CD4-positive, alpha-beta T cell treated with Interleukin-2 at 100 ng/mL for 4 hours (primary cell): Measurements from ENCODE around the gene PSAP.

Experiments
- DNase-seq: peaks from one replicate; pipeline ENCODE4 v3.0.0-alpha.2; 2020; ENCODE audit warnings: low spot score

The PSAP gene

DNA sequence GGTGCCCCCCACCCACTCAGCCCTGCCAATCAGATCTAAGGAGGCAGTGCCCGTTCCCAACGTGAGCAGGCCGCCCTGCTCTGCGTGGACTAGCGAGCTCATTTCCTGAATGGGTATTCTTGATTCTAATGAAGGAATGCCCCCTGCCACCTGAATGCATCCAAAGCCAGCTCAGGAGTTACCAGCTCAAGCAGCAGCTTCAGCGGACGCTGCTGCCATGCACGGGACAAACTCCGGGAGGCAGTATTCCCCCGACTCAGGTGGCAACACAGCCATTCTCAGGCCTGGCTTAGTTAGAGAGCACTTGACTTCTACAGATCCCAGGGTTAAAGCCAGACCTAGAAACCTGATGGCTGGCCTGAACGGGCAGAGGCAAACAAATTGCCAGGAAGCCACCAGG is 25.8 kb downstream of the PSAP start:
- no peak for DNase-seq

DNA sequence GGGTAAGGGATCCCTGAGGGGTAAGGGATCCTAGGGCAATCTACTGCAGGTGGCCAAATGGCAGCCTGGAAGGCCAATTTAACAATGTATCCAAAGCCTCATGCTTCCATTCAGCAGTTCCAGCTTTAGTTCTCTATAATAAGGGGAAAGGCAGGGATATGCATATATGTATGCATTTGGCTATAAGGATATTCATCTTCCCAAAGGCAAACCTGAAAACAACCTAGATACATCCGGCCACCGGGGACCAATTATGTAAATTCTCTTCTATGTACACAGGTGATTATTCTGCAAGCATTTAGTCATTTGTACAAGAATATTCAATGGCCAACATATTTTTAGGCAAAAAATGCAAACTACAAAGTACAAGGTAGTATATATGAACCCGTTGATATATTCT is 26.7 kb downstream of the PSAP start:
- no peak for DNase-seq

DNA sequence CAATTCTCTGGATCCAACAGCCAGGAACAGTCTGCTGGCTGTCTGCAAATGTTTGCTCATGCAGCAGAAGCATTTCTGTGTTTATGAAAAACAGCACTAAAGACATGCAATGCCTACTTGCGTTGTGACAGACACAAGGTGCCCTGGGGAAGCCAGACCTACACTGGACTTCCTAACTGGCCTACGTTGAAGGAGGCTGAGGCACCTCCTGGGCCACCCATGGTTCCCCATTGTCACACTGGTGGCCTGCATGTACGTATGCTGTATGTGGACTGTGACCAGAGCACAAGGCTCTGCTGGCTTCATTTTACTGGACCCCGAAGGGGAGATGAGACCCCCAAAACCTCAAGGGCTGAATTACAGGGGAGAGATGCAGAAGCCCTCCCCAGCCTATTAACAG is 27.7 kb downstream of the PSAP start:
- DNase-seq: no peak

DNA sequence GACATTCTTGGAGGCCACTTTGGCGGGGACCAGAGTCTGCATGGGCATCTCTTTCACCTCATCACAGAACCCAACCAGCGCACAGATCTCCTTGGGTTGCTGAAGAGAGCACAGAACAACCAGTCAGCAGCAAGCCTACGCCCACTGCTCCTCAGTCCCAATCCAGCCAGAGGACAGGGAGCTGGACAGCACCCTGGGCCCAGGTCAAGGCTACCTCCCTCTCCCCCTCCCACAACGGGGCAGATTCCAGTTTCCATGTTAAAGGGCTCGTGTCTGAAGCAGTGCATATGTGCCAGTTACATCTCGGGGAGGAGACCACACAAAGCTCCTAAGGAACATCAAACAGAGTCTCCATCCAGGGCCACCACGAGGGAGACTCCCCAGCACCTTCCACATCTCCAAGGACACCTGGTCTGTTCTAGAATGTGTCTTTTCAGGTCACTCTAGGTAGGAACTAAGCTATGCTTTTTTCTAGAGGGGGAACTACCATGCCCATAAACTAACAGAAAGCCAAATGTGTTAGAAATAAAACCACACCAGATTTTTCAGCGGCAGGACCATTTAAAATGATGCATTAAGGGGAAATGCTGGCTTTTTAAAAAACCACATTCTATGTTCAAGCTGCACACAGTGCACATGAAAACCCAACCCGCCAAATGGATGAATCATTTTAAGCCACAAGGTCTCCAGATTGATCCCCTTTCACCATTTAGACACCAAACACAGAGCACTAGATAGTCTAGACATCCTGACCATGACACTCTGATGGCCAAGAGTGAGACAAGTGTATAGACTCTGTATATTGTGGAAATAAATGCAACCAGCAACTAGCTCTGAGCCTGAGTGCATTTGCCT is 28.9 kb downstream of the PSAP start:
- DNase-seq: peak; percentile 35

DNA sequence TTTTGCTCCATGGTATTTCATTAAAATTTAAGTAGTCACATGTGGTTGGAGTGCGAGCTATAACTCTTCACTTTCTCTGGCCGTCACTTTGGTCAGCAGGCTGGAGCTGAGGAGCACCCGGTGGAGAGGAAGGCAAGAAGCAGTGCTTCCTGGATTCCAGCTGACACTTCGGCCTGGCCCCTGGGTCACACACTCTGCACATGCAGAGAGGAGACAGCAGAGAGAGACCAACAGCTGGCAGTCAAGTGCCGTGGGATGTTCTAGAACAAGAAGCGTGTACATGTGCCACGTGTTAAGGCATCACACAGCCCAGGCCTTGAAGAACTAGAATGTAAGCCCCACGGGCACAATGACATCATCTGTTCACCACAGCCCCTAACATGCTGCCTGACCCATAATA is 30.1 kb downstream of the PSAP start:
- DNase-seq: no peak

DNA sequence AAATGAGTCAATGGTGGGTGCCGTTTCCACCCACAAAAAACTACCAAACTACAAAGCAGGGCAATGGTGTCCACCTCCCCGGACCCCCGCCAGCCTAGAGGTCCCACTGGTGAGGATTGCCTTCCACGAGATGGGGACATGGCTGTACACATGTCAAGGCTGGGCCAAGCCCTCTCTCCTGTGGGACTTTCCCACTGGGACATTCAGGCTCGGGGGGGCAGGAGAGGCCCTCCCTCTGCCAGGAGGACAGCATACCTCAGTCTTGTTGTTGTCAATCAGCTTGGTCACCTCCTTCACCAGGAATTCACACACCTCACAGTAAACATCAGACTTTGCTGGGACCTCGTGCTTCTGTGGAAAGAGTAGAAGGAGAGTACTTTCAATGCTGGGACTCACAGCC is 31.1 kb downstream of the PSAP start:
- DNase-seq: no peak

DNA sequence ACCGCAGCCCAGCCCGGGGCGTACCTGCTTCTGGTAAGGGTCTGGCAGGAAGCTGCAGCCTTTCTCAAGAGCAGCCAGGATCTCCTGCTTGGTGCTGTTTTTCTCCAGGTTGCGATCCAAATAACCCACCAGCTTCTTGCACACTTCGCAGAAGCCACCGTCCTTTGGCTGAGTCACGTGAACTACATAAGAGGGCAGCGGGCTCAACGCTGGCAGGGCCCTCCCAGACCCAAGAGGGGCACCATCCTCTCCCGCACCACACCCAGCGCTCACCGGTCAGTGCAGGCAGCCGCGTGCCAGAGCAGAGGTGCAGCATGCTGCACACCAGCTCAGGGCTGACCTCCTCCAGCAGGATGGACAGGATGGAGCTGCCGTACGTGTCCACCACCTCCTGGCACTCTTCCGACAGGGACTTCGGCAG is 31.6 kb downstream of the PSAP start:
- no peak for DNase-seq

DNA sequence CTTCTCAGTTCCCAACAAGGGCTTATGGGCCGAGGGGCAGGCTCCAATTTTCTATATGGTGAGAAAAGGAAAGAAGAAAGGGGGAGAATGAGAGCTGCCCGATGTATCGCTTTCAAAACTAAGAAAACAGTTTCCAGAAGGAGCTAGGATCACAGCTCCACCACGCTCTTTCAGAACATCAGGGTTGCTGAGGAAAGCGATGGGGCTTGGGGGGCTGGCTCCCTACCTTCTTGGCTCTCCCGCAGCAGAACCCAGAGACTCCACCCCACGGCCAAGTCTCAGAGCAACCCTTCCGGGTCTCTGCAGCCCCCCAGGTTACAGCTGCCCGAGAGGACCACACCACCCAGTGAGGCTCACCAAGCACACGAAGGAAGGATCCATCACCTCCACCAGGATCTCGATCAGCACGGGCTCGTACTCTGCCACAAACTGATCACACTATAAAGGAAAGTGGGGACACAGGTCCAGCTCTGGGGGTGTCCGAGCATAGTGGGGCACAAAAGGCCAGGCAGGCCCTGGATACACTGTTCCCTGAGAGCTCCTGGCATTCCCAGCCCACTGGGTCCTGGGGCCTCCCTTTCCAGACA is 32.3 kb downstream of the PSAP start:
- no peak for DNase-seq

DNA sequence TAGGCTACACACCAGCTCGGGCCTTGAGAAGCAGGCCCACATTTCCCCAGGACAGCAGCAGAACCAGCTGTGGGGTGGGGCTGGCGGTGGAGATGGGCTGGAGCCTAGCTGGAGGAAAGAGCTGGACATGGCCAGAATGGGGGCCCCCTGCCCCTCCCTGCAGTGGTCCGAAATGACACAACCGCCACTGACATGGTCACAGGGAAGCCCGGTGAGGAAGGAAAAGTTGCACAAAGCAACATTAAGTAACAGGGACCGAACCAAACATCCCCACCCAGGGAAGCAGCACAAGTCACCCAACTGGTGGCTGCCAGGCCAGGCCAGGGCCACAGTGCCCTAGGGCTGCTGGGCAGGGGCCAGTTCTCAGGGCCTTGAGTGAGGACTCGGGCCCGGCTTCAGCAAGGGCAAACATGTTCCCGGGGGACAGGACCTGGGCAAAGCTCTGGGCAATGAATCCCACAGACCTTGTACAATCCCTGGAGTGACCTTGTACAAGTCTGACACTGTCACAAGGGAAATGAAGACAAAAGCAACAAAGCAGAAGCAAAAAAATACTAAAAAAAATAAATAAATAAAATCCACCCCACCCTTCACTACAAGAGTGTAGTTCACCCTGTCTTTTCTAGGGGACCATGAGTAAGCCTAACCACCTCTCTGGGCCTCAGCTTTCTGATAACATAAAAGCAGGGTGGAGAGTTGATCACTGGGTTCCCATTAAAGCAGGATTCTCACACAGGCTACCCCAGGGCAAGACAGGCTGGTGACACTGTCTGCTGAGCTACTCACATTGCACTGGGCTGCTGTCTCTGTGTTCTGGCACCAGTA is 33.0 kb downstream of the PSAP start:
- DNase-seq: no peak

DNA sequence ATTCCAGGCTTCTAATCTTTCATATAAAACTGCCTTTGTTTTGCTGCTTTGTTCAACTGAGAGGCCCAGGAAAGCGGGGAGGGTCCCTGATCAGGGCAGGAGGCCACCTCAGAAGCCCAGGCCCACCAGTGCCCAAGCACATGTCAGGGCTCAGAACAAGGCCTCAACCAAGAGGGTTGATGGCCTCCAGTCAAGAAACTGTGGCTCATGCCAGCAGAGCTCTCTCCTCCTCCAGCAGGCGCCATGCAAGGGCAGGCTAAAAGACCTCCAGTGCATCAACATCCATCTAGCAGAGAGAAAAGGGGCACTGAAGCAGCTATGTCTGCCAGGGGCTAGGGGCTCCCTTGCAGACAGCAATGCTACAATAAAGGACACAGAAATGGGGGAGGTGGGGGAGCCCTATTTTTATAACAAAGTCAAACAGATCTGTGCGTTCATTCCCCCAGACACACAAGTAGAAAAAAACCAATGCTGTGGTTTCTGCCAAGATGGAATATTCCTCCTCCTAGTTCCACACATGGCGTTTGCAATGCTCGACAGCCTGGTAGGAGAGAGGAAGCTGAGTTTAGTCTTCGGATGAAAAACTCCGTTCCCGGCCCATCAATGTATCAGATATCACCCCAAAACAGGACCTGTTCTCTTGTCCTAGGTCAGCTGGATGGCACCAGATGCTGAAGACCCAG is 34.0 kb downstream of the PSAP start:
- no peak for DNase-seq

DNA sequence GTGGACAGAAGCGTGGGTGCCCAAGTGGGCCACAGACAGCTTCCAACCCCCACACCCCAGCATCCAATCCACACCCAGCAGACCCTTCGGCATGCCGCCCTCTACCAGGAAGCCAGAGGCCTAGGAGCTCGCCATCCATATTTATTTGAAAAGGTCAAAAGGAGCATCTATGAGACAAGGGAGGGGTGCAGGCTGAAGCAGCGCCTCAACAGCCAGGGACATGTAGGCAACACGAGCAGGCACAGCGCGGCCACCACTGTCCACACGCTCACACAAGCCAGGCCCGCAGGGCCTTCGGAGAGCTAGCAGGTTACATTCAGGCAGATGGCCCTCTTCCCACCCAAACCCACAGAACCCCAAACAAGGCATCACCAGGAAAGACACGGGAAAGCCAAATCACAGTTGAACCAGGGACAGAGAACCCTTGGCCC is 34.6 kb downstream of the PSAP start:
- DNase-seq: no peak

DNA sequence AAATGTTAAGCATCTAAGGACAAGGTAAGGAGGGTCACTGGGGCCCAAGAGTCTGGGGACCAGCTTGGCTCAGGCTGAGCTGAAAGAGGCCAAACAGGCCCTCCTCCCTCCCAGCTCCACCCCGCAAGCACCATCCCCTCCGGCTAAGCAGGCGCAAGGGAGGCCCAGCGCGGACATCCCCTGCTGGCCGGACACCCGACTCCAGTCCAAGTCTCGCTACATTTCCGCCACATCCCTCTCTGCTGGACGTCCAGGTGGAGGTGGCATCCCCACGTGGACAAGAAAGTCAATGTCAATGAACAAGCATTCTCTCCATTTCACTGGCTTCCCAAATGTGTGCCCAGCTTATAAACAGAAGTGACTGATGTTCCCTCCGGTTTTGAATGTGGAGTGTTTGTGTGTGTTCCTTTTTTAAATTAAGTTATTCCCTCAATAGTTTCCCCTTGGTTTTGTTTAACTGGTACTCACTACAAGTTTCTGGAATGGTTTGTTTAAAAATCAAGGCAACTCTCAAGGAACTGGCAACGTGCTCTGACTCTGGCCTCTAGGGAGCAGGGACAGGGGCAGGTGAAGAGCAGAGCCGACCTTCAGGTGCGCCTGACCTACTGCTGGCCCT is 35.4 kb downstream of the PSAP start:
- DNase-seq: no peak

DNA sequence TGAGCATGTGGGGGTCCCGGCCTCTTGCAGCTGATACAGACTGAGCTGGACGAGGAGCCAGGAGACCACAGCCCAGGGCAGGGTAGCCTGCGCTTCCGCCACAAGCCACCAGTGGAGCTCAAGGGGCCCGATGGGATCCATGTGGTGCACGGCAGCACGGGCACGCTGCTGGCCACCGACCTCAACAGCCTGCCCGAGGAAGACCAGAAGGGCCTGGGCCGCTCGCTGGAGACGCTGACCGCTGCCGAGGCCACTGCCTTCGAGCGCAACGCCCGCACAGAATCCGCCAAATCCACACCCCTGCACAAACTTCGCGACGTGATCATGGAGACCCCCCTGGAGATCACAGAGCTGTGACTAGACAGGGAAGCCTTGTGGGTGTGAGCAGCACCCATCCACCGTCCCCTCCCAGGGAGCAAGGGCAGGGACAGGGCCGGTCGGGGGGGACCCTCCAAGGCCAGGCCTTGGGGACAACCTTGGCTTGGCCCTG is 36.1 kb downstream of the PSAP start:
- DNase-seq: no peak

DNA sequence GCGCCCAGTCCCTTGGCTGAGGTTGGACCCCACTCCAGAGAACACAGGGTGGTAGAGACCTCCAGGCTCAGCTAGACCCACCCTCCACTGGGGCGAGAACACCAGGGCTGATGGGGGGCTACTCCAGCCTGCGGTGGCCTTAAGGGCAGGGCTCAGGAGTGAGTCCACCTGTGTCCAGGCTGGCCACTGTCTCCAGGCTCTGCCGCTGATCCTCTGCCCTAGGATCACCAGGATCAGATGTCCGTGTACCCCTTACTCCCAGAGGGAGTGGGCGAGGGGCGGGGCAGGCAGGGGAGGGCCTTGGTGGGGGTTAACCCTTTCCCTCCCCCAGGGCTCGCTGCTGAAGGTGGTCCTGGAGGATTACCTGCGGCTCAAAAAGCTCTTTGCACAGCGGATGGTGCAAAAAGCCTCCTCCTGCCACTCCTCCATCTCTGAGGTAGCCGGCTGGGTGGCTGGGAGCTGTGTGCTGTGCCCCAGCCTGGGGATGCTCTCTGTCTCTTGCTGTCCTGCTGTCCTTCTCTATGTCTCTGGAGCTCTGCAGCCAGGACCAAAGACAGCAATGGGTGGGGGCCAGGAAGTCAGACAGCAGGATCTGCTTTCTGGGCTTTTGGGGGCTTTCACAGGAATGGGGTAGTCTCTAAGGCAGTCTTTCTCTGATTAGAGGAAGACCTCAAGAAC is 38.0 kb downstream of the PSAP start:
- no peak for DNase-seq

DNA sequence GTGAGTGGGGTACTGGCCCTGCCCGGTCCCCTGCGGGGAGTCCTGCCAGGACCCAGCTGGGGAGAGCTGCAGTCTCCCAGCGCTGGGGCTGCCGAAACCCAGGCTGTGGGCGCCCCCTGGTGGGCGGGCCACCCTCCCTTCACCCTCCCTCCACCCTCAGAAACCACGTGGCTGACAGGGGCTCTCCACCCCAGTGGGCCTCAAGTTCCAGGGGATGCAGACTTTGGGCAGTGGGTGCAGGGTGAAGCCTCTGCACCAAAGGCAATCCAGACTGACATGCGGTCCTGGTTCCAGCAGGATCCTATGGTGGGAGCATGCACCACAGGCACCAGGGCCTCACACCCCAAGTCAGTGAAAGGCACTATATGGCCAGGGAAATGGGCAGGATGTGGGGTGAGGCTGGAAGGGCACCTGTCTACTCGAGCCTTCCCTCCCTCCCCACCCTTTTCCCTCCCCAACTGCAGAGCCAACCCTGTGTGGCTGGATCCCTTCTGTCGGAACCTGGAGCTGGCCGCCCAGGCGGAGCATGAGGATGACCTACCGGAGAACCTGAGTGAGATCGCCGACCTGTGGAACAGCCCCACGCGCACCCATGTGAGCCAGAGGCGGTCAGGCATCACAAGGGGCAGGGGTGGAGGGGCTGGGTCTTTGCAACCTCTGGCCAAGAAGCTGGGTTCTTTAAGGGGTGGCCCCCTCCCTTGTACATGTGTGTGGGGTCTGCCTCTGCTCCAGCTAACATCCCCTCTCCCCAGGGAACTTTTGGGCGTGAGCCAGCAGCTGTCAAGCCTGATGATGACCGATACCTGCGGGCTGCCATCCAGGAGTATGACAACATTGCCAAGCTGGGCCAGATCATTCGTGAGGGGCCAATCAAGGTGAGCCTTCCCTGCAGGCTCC is 38.8 kb downstream of the PSAP start:
- peak; percentile 75 for DNase-seq

DNA sequence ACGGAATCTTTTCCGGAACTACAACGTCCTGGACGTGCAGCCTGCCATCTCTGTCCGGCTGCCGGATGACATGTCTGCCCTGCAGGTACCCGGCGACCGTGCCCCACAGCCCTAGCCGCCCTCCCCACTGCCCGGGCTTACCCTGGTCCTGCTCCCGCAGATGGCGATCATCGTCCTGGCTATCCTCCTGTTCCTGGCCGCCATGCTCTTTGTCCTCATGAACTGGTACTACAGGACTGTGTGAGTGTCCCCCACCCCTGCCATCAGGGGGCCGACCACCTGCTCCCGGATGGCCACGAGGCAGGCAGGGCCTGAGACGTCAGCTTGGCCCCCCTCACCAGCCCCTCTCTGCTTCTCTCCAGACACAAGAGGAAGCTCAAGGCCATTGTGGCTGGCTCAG is 39.7 kb downstream of the PSAP start:
- DNase-seq: no peak

DNA sequence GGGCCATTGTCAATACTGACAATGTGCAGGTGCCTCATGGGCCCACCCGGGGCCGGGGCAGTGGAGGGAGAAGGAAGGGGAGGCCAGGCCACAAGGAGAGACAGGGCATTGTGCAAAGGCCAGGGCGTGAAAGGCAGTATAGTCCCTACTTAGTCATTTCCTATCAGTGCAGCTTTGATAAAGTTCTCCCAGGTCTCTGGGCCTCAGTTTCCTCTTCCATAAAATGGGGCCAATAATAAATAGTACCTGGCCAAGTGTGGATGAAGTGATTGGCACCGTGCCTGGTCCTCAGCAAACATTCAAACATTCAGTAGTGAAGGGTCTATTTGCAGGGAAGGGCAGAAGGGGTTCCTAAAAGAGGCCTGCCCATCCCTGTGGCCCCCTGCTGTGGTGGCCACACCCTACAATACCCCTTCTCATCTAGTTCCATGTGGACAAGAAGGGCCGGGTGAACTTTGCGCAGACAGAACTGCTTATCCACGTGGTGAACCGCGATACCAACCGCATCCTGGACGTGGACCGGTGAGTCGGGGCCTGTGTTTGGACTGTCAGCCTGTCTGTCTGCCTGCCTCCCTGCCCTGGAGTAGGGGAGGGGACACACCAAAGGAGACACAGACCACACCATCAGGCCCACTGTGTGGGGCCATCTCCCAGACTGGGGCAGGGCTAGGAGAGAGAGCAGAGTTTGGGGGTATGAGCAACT is 40.9 kb downstream of the PSAP start:
- no peak for DNase-seq

DNA sequence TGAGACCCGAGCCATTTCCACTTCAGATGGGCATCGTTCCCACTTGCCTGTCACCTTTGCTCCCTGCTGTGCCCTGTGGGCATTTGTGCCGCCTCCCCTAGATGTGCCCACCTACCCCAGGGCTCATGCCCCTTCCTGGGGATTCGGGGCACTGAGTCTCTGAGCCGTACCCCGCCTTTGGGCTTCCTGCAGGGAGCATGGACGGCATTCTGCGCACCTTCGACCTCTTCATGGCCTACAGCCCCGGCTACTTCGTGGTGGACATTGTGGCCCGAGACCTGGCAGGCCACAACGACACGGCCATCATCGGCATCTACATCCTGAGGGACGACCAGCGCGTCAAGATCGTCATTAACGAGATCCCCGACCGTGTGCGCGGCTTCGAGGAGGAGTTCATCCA is 41.4 kb downstream of the PSAP start:
- DNase-seq: no peak
